HG03103 (cell line): ENCODE results near the gene ATP1B3.
"Not testable (repeated sequence)": the region's sequence is repeated elsewhere in the genome, so short reads cannot be mapped to it uniquely, and the experiment has no call there.

Experiments used
- ATAC-seq: cut with Tn5 transposase; IDR thresholded peaks from one replicate; pipeline ENCODE4 v1.9.1; 2021; ENCODE audit warnings: low read depth; ENCODE audit not compliant: unreplicated experiment

Gene ATP1B3

GRCh38 chr3:141941093-141941492 lies 64.7 kb downstream of the ATP1B3 start:
- no peak for ATAC-seq

GRCh38 chr3:141942006-141942405 lies 65.6 kb downstream of the ATP1B3 start:
- ATAC-seq = no peak

GRCh38 chr3:141945726-141946485 lies 69.5 kb downstream of the ATP1B3 start:
- no peak for ATAC-seq

- no peak for ATAC-seq
These were observed 73.0 kb downstream of the ATP1B3 start for GRCh38 chr3:141949399-141949798.

- ATAC-seq = no peak
These were observed 73.5 kb downstream of the ATP1B3 start for GRCh38 chr3:141949972-141950371.

GRCh38 chr3:141950572-141951493 lies 74.4 kb downstream of the ATP1B3 start:
- no peak for ATAC-seq

- ATAC-seq = no peak
These were observed 76.2 kb downstream of the ATP1B3 start for GRCh38 chr3:141952611-141953010.

- ATAC-seq = no peak
These were observed 78.7 kb downstream of the ATP1B3 start for GRCh38 chr3:141955175-141955574.

GRCh38 chr3:141959589-141960554 lies 83.4 kb downstream of the ATP1B3 start:
- no peak for ATAC-seq

- ATAC-seq = no peak
These were observed 84.3 kb downstream of the ATP1B3 start for GRCh38 chr3:141960731-141961130.

- ATAC-seq = no peak
These were observed 86.9 kb downstream of the ATP1B3 start for GRCh38 chr3:141963301-141963700.

GRCh38 chr3:141965471-141965870 lies 89.0 kb downstream of the ATP1B3 start:
- no peak for ATAC-seq

GRCh38 chr3:141969711-141970110 lies 93.3 kb downstream of the ATP1B3 start:
- no peak for ATAC-seq

- no peak for ATAC-seq
These were observed 95.1 kb downstream of the ATP1B3 start for GRCh38 chr3:141971571-141971970.

- ATAC-seq = no peak
These were observed 96.0 kb downstream of the ATP1B3 start for GRCh38 chr3:141972399-141972798.

- not testable (repeated sequence) for ATAC-seq
These were observed 98.3 kb downstream of the ATP1B3 start for GRCh38 chr3:141974777-141975176.
